Fibroblast of villous mesenchyme (primary cell): Measurements from ENCODE around the gene ETFA. TPM values are rescaled to one million over a fixed set of nuclear protein-coding genes. Genes with fewer than 3 reads are reported as not detected.
"Not testable (repeated sequence)": the region's sequence is repeated elsewhere in the genome, so short reads cannot be mapped to it uniquely, and the experiment has no call there.

ENCODE experiments used
- DNase-seq: peaks from one replicate; pipeline ENCODE4 v3.0.0-alpha.2; 2010; ENCODE audit warnings: low read depth
- H3K4me3 ChIP-seq: 2 replicates; pipeline ENCODE4 v1.5.1; 2011; ENCODE audit warnings: low read depth, mild to moderate bottlenecking, low read length
- total RNA-seq: library from RNA; depleted of rRNA; stranded (reverse); fragments of >200 nt; gene quantifications from 2 replicates; pipeline ENCODE4 v1.2.3, GENCODE V29; 2012
- TF ChIP-seq, protein P1 (sequence below): IDR thresholded peaks from 2 replicates; pipeline ENCODE4 v1.5.1; 2012; ENCODE audit warnings: low read depth, mild to moderate bottlenecking, low read length; ENCODE audit not compliant: insufficient read depth

The ETFA gene
- total RNA-seq, 1 donor, result 114 TPM

DNA sequence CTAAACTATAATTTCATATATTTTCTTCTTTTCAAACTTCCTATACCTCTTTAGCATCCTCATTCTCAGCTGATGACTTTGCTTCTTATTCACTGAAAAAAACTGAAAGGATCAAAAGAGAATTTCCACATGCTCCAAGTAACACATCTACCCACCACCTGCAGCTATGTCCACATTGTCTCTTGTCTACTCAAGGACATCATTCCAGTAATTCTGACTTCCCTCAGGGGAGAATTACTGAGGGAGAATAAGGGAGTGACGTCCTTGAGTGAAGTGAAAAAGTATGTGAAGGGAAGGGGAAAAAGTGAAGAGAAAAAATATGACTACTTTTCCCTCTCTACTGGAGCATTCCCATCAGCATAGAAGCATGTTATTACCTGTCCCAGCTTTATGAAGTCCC is 32.6 kb downstream of the ETFA start:
- no peak overlapping the region for H3K4me3 ChIP-seq
- TF ChIP-seq, protein P1, sequence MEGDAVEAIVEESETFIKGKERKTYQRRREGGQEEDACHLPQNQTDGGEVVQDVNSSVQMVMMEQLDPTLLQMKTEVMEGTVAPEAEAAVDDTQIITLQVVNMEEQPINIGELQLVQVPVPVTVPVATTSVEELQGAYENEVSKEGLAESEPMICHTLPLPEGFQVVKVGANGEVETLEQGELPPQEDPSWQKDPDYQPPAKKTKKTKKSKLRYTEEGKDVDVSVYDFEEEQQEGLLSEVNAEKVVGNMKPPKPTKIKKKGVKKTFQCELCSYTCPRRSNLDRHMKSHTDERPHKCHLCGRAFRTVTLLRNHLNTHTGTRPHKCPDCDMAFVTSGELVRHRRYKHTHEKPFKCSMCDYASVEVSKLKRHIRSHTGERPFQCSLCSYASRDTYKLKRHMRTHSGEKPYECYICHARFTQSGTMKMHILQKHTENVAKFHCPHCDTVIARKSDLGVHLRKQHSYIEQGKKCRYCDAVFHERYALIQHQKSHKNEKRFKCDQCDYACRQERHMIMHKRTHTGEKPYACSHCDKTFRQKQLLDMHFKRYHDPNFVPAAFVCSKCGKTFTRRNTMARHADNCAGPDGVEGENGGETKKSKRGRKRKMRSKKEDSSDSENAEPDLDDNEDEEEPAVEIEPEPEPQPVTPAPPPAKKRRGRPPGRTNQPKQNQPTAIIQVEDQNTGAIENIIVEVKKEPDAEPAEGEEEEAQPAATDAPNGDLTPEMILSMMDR, result no peak
- DNase-seq, result no peak

DNA sequence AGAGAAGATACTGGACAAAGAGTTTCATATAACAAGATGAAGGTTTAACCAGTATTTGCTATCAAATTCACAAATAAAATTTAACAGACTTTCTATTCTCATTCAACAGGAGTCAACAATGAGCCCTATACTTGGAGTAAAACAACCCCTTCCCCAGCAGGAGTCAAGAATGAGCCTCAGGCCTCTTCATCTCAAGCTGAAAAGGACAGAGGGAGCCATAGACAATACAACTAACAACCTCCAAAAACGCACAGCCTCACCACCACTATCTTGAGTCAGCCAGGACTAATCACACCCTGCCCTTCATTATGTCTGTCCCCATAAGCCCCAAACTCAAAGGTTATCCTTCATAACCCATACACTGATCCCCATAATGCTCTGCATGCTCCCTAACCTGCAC is 36.4 kb downstream of the ETFA start:
- TF ChIP-seq, protein P1, result no peak
- no peak overlapping the region for H3K4me3 ChIP-seq
- DNase-seq, result no peak

DNA sequence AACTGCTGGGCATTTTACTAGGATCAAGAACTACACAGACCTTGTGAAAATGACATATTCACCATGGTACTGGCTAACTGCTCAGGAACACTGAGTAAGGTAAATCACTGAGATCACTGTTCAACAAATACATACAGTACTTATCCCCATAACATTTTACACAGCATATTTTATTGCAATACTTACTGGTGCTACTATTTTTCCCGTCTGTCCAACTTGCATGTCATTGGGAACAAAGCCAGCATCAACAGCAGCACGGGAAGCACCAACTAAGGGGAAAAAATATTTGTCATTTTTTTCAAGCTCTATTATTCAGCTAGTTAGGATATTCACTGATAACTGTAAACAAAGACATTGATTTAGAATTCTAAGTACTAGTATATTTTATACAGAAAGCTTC is 37.0 kb downstream of the ETFA start:
- DNase-seq, result peak; percentile 8
- TF ChIP-seq, protein P1, result no peak
- no peak overlapping the region for H3K4me3 ChIP-seq

DNA sequence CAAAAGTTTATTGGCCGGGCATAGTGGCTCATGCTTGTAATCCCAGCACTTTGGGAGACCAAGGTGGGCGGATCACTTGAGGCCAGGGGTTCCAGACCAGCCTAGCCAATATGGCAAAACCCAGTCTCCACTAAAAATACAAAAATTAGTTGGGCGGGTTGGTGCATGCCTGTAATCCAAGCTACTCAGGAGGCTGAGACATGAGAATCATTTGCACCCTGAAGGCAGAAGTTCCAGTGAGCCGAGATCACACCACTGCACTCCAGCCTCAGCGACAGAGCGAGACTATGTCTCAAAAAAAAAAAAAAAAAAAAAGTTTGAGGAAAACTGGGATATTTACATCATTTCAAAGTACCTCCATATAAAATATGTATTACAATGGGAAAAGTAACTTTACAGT is 40.4 kb downstream of the ETFA start:
- H3K4me3 ChIP-seq, result no peak overlapping the region
- TF ChIP-seq, protein P1, result no peak
- DNase-seq, result no peak

DNA sequence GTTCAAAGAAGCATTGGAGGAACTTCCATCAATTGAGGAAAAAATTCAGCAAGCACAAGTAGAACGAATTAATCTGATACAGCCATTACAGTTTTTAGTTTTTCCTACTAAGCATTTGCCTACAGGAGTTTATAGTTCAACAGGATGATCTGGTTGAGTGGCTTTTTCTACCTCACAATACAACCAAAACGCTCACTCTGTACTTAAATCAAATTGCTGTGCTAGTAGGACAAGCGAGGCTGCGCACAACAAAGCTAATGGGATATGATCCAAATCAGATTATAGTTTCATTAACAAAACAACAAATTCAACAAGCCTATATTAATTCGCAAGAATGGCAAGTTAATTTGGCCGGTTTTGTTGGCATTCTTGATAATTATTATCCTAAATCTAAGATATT is 44.2 kb downstream of the ETFA start:
- no peak overlapping the region for H3K4me3 ChIP-seq
- TF ChIP-seq, protein P1, result no peak
- DNase-seq, result no peak

DNA sequence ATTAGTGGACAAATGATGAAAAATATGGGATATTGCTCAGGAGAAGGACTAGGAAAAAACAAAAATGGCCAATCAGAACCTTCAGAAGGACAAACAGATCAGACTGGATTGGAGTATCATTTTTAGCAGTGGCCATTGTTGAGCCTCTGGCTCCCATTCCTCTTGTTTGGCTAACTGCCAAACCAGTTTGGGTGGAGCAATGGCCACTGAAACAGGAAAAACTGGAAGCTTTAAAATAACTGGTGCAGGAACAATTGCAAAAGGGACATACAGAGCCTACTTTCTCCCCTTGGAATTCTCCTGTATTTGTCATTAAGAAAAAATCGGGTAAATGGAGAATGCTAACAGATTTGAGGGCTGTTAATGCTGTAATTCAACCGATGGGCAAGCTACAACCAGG is 45.5 kb downstream of the ETFA start:
- not testable (repeated sequence) for H3K4me3 ChIP-seq, DNase-seq

DNA sequence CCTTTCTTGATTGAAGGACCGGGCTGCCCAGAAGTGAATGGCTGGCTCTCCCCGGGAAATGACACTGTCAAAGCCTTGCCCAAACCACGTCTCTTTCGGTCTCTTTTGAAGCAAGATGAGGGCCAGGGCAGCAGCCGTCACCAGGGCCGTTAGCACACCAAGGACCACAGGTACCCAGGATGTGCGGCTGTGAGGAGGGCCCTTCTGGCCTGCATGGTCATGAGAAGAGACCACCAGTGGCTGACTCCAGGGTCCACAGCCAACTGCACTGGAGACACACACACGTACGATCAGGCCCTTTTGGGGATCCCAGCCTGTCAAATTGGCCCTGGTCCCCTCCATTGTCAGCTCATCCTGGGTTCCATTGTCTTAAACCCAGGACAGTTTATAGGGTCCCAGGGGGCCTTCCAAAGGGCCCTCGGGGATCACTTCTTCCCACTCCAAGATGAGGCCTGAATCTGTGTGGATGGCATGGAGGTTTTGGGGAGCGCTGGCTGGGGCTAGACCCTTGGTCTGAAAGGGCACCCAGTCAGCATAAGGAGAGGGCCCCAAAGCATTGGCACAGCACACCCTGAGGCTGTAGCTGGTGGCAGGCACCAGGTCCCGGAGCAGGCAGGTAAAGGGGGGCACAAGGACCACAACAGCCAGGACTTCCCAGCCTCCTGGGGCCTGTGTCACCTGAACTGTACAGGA is 50.9 kb downstream of the ETFA start:
- DNase-seq, result no peak
- TF ChIP-seq, protein P1, result no peak
- H3K4me3 ChIP-seq, result no peak overlapping the region
